ENCODE results near the gene TMEM53. TPM values are rescaled to one million over a fixed set of nuclear protein-coding genes. Genes with fewer than 3 reads are reported as not detected.
A peak's percentile ranks its signal among the peaks of the same experiment; 100 is the strongest.

TMEM53 gene
- total RNA-seq, 1 experiment from 2014 or later = 5.9 TPM

- no peak for DNase-seq (ENCODE audit: low read depth)
These were observed 26.4 kb downstream of the TMEM53 start for GRCh38 chr1:44647896-44648295.

- peak; percentile 95 for DNase-seq (ENCODE audit: low read depth)
These were observed 27.8 kb downstream of the TMEM53 start for GRCh38 chr1:44646261-44647110.

DNA sequence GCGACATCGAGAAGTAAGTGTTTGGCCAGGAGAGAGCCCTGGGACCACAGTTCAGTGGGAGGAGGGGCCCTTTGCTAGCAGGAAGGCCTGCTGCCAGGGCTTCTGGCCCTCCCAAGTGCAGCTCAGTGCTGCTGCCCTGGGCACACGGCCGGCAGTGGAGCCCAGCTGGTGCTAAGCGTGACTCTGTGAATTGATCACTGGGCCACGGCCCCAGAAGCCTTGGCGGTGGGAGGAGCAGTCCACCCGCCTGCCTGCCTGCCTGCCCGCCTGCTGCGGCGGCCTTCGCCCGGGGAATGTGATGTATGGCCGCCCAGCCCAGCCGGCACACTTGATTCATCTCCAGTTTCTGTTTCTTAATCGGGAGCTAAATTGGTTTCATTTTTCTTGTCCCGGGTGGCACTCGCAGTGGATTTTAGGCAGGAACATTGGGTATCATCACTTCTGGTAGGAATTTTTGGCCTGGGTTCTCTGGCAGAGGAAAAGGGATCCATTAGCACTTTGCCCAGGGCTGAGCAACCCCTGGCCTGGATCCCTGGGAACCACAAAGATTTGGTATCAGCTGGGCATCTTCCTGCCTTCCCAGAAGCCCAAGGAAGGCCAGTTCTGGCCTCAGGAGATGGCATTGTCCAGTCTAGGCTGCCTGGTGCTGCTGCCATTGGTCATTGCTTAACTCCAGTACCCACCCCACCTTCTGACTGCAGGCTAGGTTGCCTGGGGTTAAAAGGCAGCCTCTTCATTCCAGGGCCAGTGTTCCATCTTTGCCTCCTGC lies 28.6 kb downstream of the TMEM53 start:
- DNase-seq (ENCODE audit: low read depth) = peak; percentile 84

- DNase-seq (ENCODE audit: low read depth) = no peak
These were observed 29.5 kb downstream of the TMEM53 start for GRCh38 chr1:44644806-44645205.

DNA sequence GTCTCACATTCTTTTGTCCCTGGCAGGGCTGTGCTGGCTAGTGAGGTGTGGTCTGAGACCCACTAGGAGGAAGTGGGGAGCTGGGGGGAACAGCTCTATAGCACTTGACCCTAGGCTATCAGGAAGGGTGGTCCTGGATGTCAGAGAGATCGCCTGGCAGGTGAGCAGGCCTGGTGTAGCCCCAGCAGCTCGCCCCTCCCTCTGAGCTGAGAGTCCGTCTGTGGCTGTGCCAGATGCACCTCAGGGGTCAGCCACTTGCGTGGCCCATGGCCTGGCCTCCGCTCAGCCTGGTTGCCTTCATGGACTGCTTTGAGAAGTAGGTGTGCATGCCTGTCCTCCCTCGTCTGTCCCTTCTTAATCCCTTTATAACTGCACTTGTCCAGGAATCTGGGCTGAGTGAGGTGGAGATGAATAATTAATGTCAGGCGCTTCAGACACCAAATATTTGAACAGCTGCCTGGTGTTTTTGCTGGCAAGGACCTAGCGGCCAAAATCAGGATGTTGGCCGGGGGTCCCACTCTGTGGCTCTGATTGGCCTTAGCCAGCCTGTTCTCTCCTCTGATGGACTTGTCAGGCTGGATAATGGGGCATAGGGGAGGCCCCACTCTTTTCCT lies 30.5 kb downstream of the TMEM53 start:
- DNase-seq (ENCODE audit: low read depth) = peak; percentile 79

DNA sequence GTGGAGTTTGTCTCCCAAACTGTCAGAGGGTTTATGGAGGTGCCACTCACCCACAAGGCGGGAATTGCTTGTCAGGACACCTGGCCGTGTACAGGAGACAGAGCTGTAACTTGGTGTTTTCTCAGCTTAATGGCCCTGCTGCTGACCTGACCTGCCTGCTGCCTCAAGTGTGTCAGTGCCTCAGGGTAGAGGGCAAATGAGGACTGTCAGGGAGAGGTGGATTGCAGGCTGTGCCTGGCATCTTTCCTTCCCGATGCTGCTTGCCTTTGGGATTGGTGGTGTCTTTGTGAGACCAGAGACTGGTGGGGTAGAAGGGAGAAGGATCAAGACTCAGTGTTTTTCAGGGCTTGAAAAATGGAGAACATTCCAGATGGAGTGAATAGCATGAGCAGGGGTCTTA lies 31.4 kb downstream of the TMEM53 start:
- peak; percentile 6 for DNase-seq (ENCODE audit: low read depth)

GRCh38 chr1:44642255-44642654 lies 32.0 kb downstream of the TMEM53 start:
- peak; percentile 79 for DNase-seq (ENCODE audit: low read depth)

DNA sequence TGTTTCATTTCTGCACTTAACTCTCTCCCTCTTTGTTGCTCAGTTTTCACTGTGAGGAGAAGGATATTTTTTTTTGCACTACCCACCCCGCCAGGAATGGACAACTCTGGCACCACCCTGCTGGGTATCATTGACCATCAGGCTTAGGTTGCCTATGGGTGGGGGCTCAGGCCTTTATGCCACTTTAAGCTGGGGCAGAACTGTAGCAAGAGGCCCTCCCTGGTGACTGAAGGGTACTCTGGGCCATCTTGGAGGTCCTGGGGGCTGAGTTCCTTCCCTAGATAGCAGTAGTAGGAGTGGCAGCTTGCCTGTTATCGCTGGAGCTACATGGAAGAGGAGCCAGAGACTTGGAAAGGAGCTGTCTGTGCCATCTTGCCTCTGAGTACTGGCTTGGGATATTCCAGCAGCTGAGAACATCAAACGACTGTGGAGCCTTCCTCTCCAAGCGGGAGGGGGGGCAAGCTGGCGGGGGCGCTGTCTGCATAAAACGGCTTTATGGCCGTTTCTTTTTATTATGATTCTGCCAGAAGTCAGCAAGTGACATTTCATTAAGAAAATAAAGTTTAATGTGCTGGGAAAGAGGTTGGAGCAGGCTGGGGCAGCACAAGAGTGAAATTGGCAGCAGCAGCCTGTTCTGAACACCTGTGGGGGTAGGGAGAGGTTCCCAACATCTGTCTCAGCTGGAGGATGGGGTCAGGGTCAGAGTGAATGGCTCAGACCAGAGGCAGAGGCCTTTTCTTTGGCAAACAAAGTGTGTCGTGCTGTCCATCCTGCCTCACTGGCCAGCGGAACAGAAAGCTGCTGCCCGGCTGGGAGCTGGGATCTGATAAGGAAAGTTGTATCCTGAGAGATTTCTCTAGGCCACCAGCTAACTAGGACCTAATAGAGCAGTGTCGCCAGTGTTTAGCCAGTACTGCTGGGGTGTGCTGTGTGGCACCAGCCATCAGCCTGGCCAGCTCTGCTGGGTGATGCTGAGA lies 32.9 kb downstream of the TMEM53 start:
- no peak for DNase-seq (ENCODE audit: low read depth)

- DNase-seq (ENCODE audit: low read depth) = no peak
These were observed 34.0 kb downstream of the TMEM53 start for GRCh38 chr1:44640200-44640853.

DNA sequence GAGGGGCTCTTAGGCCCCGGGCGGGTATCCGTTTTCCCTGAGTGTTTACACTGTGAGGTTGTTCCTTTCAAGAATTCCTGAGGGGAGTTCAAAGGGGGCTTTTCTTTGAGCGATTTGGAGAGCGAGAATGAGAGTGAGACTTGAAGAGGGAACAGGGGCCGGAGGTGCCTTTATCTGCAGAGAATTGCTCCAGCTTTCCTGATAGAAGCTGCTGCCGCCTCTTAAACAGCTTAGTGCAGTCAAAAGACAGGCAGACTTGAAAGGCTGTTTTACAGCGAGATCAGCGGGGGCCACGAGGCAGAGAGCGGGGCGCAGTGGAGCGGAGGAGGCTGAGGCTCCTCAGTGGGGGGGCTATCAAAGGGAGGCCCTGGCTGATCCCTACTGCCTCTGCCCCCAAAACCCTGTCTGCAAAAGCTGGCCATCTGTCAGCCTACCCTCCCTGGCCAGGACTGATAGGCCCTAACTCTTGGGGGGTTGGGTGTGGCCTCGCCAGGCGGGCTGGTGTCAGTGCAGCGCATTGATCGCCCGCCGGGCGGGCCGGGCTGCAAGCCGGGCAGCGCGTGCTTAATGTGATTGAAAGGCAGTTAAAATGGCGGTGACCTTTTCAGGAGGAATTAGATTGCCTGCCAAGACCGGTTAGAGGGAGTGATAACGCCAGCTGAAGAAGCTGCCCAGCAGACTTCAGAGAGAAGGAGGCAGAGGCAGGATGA lies 36.4 kb downstream of the TMEM53 start:
- DNase-seq (ENCODE audit: low read depth) = no peak

DNA sequence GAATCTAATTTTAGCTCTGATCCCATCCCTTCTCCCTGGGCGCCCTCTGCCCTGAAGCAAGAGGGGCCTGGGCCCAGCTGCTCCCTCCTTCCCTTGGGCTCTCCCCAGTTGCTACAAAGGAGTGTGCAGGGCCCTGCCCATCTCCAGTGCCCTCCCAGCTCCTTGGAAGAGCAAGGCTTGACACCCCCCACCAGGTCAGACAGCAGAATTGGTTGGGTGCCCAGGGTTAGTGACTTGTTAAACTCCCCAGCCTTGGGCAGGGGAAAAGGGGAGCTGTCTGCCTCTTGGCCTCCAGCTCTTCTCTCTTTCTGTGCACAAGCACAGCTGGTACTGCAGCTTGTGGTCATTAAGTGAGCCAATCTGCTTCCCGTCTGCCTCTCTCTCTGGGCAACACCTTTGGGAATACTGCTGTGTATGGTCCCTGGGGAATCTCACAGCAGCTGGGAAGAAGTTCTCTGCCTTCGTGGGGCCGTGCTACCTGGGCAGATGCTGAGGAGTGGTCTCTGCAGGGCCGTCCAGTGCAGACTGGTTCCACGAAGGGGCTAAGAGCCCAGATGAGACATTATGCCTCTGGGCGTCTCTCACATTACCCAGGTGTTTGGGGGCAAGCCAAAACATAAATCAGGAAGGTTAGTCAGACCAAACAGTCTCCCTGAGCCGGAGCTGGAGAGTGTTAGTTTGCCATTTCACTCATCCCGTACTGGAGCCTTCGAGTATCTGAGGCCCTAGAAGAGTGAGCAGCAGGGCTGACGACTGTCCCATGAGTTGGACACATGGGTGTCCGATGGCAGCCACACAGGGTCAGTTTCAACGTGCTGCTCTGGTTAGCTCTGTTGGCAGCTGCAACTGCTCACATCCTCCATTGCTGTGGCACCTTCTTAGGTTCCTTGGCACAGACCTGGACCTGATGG lies 37.3 kb downstream of the TMEM53 start:
- DNase-seq (ENCODE audit: low read depth) = no peak

DNA sequence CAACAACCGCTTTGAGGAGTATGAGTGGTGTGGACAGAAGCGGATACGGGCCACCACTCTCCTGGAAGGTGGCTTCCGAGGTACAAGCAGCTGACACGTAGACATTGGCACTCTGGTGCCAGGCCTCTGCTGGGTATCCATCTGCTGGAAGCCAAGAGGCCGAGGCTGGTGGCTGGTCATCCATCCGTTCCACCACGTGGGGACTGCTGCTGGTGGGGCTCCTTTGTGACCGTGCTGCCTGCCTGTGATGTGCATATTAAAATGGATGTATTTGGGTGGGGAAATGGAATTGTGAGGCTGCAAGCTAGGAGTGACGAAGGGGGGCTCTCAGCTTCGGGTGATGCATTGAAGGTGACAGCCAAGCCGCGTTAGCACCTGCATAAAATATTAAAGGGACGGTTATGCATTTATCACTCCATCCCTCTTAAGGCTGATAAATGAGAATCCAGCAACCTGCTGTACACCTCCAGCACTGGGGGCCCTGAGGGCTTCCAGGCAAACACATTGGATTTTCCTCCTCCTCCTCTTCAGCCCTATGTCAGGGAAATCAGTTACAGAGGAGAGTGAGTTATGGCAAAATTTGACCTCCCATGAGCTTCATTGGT lies 38.1 kb downstream of the TMEM53 start:
- no peak for DNase-seq (ENCODE audit: low read depth)

GRCh38 chr1:44635439-44635838 lies 38.8 kb downstream of the TMEM53 start:
- no peak for DNase-seq (ENCODE audit: low read depth)

DNA sequence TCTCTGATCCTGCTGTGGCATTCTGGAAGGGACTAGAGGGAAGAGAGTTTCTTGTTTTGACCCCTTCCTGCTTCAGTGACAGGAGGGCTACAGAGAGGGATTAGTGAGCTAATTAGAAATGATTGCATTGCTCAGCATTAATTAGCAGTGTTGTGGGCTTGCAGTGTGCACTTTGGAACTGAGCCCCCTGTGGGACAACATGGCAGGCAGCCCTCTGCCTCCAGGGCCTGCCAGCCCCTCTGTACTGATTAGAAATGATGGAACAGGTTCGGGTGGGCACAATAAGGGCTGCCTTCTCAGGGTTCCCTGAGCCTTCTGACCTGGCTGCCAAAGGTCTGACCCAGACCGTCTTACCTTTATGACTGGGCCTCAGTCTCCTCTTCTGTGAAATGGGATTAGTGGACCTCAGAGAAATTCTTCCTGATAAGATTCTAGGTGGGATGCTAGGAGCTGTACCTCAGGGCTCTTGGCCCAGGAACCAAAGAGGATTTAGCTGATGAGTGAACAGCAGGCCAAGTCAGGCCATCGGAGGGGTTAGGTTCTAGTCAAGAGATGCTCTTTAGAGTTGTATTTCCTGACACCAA lies 39.6 kb downstream of the TMEM53 start:
- no peak for DNase-seq (ENCODE audit: low read depth)

DNA sequence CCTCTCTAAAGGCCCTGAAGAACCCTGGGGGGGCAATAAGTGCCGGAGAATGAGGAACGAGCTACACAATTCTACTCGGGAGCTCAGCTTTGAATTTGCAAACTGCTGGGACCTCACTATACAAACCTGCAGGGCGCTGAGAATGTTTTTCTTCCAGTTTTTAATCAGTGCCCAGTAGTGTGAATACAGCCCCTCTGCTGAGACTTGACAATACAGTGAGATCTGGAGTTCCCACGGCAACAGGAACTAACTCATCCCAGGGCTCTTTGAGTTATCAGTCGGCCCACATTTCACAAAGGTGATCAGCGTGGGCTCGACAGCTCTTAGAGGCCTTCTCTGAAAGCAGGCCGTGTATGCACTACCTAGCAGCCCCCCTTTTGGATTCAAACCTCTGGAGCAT lies 41.7 kb downstream of the TMEM53 start:
- DNase-seq (ENCODE audit: low read depth) = no peak

GRCh38 chr1:44631647-44632539 lies 42.4 kb downstream of the TMEM53 start:
- peak; percentile 86 for DNase-seq (ENCODE audit: low read depth)

DNA sequence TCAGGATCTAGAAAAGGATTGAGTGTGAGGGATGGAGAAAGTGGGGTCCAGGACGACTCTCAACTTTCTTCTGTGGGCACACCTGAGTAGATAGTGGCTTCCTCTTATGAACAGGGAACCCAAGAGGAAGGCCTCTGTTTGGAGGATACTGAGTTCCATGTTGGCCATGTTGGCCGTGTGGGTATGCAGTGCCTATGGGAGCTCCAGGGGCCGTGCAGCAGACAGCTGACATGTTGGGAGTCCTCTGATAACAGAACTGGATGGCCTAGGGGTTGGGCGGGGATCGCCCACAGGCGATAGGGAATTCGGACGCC lies 43.0 kb downstream of the TMEM53 start:
- DNase-seq (ENCODE audit: low read depth) = no peak
